ENCODE results near the gene COG4. TPM values are rescaled to one million over a fixed set of nuclear protein-coding genes. Genes with fewer than 3 reads are reported as not detected.

COG4 gene
- total RNA-seq, 1 experiment from 2014 or later: 107 TPM

GRCh38 chr16:70442344-70442743, 81.0 kb downstream of the COG4 start:
- in situ Hi-C loops (cut with HindIII; ENCODE audit: low pct_unique_long_range_greater_than_20kb, low sequenced_read_pairs): no loop called here
- no peak for DNase-seq (ENCODE audit: low read depth)

GRCh38 chr16:70441406-70441990, 81.9 kb downstream of the COG4 start:
- in situ Hi-C loops (cut with HindIII; ENCODE audit: low pct_unique_long_range_greater_than_20kb, low sequenced_read_pairs): no loop called here
- DNase-seq (ENCODE audit: low read depth): no peak

- in situ Hi-C loops (cut with HindIII; ENCODE audit: low pct_unique_long_range_greater_than_20kb, low sequenced_read_pairs): no loop called here
- DNase-seq (ENCODE audit: low read depth): no peak
Observed at GRCh38 chr16:70440009-70440692, 83.2 kb downstream of the COG4 start.

- DNase-seq (ENCODE audit: low read depth): peak; percentile 88
- in situ Hi-C loops (cut with HindIII; ENCODE audit: low pct_unique_long_range_greater_than_20kb, low sequenced_read_pairs): no loop called here
Observed at GRCh38 chr16:70438969-70439862, 84.1 kb downstream of the COG4 start, which contains the start of gene ST3GAL2. TSS of gene ST3GAL2 (minus strand) at chr16:70439100. CDS start at chr16:70398530, 40,570 bp downstream.

- in situ Hi-C loops (cut with HindIII; ENCODE audit: low pct_unique_long_range_greater_than_20kb, low sequenced_read_pairs): no loop called here
- DNase-seq (ENCODE audit: low read depth): no peak
Observed at GRCh38 chr16:70438585-70438968, 84.8 kb downstream of the COG4 start.

- DNase-seq (ENCODE audit: low read depth): no peak
- in situ Hi-C loops (cut with HindIII; ENCODE audit: low pct_unique_long_range_greater_than_20kb, low sequenced_read_pairs): no loop called here
Observed at GRCh38 chr16:70437582-70438557, 85.5 kb downstream of the COG4 start.

GRCh38 chr16:70437017-70437581, 86.3 kb downstream of the COG4 start:
- DNase-seq (ENCODE audit: low read depth): peak; percentile 27
- in situ Hi-C loops (cut with HindIII; ENCODE audit: low pct_unique_long_range_greater_than_20kb, low sequenced_read_pairs): no loop called here

- in situ Hi-C loops (cut with HindIII; ENCODE audit: low pct_unique_long_range_greater_than_20kb, low sequenced_read_pairs): no loop called here
- DNase-seq (ENCODE audit: low read depth): no peak
Observed at GRCh38 chr16:70434484-70435260, 88.7 kb downstream of the COG4 start.

GRCh38 chr16:70433458-70434103, 89.8 kb downstream of the COG4 start:
- DNase-seq (ENCODE audit: low read depth): no peak
- in situ Hi-C loops (cut with HindIII; ENCODE audit: low pct_unique_long_range_greater_than_20kb, low sequenced_read_pairs): no loop called here

- no peak for DNase-seq (ENCODE audit: low read depth)
- in situ Hi-C loops (cut with HindIII; ENCODE audit: low pct_unique_long_range_greater_than_20kb, low sequenced_read_pairs): no loop called here
Observed at GRCh38 chr16:70432723-70433457, 90.5 kb downstream of the COG4 start.

- DNase-seq (ENCODE audit: low read depth): no peak
- in situ Hi-C loops (cut with HindIII; ENCODE audit: low pct_unique_long_range_greater_than_20kb, low sequenced_read_pairs): no loop called here
Observed at GRCh38 chr16:70432356-70432722, 91.0 kb downstream of the COG4 start.

GRCh38 chr16:70430667-70431536, 92.5 kb downstream of the COG4 start:
- in situ Hi-C loops (cut with HindIII; ENCODE audit: low pct_unique_long_range_greater_than_20kb, low sequenced_read_pairs): no loop called here
- DNase-seq (ENCODE audit: low read depth): no peak

Measured in Caki2 (cell line).